Measurements from ENCODE around the gene HMCN1.

DNA sequence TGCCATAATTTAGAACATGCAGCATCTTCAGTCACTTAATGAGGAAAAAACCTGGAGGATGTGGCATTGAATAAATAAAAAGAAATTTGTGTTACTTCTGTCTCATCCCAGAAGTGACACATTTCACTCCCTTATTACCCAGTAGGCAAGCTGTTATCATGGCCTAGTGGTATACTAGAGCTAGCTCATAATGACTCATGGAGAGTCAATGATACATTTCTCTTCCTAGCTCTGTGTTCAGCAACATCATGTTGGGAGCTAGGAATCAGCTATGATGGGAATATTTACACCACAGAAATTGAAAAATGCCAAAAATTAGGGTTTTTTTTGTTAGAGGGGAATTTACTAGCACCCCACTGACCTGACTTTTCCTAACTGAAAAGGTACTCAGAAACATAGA is 182.7 kb downstream of the HMCN1 start:
- no peak for TF ChIP-seq CTCF (IDR thresholded peaks at IDR 0.05; ENCODE audit: low read depth, low read length, missing input control)
- TF ChIP-seq RXRA (IDR thresholded peaks at IDR 0.05) = no peak
- no peak for TF ChIP-seq EGR1 (IDR thresholded peaks at IDR 0.05; ENCODE audit: low read depth in 2 of 2)
- TF ChIP-seq GABPA (IDR thresholded peaks at IDR 0.05 in 1 of 2, conservative IDR thresholded peaks at IDR 0.05 in 1 of 2) = no peak
- TF ChIP-seq MAX (IDR thresholded peaks at IDR 0.05) = no peak
- TF ChIP-seq JUND (IDR thresholded peaks at IDR 0.05) = no peak
- no peak for TF ChIP-seq TAF1 (conservative IDR thresholded peaks at IDR 0.05)
- TF ChIP-seq, protein P1, sequence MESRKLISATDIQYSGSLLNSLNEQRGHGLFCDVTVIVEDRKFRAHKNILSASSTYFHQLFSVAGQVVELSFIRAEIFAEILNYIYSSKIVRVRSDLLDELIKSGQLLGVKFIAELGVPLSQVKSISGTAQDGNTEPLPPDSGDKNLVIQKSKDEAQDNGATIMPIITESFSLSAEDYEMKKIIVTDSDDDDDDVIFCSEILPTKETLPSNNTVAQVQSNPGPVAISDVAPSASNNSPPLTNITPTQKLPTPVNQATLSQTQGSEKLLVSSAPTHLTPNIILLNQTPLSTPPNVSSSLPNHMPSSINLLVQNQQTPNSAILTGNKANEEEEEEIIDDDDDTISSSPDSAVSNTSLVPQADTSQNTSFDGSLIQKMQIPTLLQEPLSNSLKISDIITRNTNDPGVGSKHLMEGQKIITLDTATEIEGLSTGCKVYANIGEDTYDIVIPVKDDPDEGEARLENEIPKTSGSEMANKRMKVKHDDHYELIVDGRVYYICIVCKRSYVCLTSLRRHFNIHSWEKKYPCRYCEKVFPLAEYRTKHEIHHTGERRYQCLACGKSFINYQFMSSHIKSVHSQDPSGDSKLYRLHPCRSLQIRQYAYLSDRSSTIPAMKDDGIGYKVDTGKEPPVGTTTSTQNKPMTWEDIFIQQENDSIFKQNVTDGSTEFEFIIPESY (IDR thresholded peaks at IDR 0.05) = no peak
- TF ChIP-seq RAD21 (IDR thresholded peaks at IDR 0.05) = no peak
- no peak for TF ChIP-seq HNF4G (IDR thresholded peaks at IDR 0.05)

All from liver (tissue), 3 donors.